ENCODE results near the gene SCN3B.

- TF ChIP-seq CTCF (IDR thresholded peaks at IDR 0.05; ENCODE audit: low read length) (no peak), EZH2 (IDR thresholded peaks at IDR 0.05; ENCODE audit: borderline replicate concordance, low read length) (no peak)
Observed at GRCh38 chr11:123628936-123629683, 25.3 kb downstream of the SCN3B start.

All from OCI-LY1 (cell line).